ENCODE data around the gene DSCAML1.

DSCAML1 gene

GRCh38 chr11:117464778-117465177 is 332.2 kb downstream of the DSCAML1 start:
- Histone ChIP-seq H3K4me2 (ENCODE audit: low read length) (no peak overlapping the region), H3K27ac (ENCODE audit: low read depth, low read length) (no peak overlapping the region), H3K23ac (ENCODE audit: low read length) (no peak overlapping the region), H2AK5ac (ENCODE audit: low read length) (no peak overlapping the region), H2AFZ (ENCODE audit: insufficient read depth, low read length, poor library complexity) (no peak overlapping the region), H3K14ac (ENCODE audit: low read length) (no peak overlapping the region), H2BK120ac (ENCODE audit: insufficient read depth, low read length, poor library complexity) (no peak overlapping the region), H3K9me3 (ENCODE audit: insufficient read depth, low read depth, low read length) (no peaks in the 10 kb centered on the region), H2BK5ac (ENCODE audit: low read depth, low read length, poor library complexity) (no peak overlapping the region), H3K18ac (ENCODE audit: low read length) (no peak overlapping the region), H3K4me1 (ENCODE audit: control insufficient read depth in 1 of 2, insufficient read depth in 2 of 2, low read length in 2 of 2) (no peaks in the 10 kb centered on the region), H4K12ac (ENCODE audit: low read depth, low read length) (no peak overlapping the region), H2BK12ac (ENCODE audit: low read length) (no peak overlapping the region), H4K8ac (ENCODE audit: low read depth, low read length) (no peak overlapping the region), H3K79me1 (ENCODE audit: low read length) (no peaks in the 10 kb centered on the region), H3K4ac (ENCODE audit: low read depth, low read length) (no peak overlapping the region), H4K91ac (ENCODE audit: low read depth, low read length) (no peak overlapping the region), H3K27me3 (ENCODE audit: insufficient read depth, low read length) (no peaks in the 10 kb centered on the region), H3K79me2 (ENCODE audit: control insufficient read depth, insufficient read depth, low read length, poor library complexity) (no peaks in the 10 kb centered on the region), H3K4me3 (ENCODE audit: low read depth, low read length) (no peak overlapping the region), H3K36me3 (ENCODE audit: control insufficient read depth in 1 of 2, insufficient read depth in 2 of 2, low read length in 2 of 2) (no peaks in the 10 kb centered on the region), H3K9ac (ENCODE audit: low read length) (no peak overlapping the region)
- no peak for DNase-seq
- no CpG with 5 or more reads among the region's 13 CpGs for WGBS (ENCODE audit: extremely low coverage, insufficient coverage, insufficient read length)

GRCh38 chr11:117462864-117463247 is 334.2 kb downstream of the DSCAML1 start:
- no CpG with 5 or more reads among the region's 8 CpGs for WGBS (ENCODE audit: extremely low coverage, insufficient coverage, insufficient read length)
- no peaks in the 10 kb centered on the region for H3K79me1 ChIP-seq (ENCODE audit: low read length)
- no peaks in the 10 kb centered on the region for H3K9me3 ChIP-seq (ENCODE audit: insufficient read depth, low read depth, low read length)

GRCh38 chr11:117462183-117462863 is 334.7 kb downstream of the DSCAML1 start:
- Histone ChIP-seq H2BK120ac (ENCODE audit: insufficient read depth, low read length, poor library complexity) (no peak overlapping the region), H3K4me3 (ENCODE audit: low read depth, low read length) (no peak overlapping the region), H3K9me3 (ENCODE audit: insufficient read depth, low read depth, low read length) (no peaks in the 10 kb centered on the region), H3K27ac (ENCODE audit: low read depth, low read length) (no peak overlapping the region), H3K23ac (ENCODE audit: low read length) (no peak overlapping the region), H3K9ac (ENCODE audit: low read length) (no peak overlapping the region), H2BK12ac (ENCODE audit: low read length) (no peak overlapping the region), H3K14ac (ENCODE audit: low read length) (no peak overlapping the region), H3K4me1 (ENCODE audit: control insufficient read depth in 1 of 2, insufficient read depth in 2 of 2, low read length in 2 of 2) (no peaks in the 10 kb centered on the region), H3K36me3 (ENCODE audit: control insufficient read depth in 1 of 2, insufficient read depth in 2 of 2, low read length in 2 of 2) (no peaks in the 10 kb centered on the region), H3K27me3 (ENCODE audit: insufficient read depth, low read length) (no peaks in the 10 kb centered on the region), H4K8ac (ENCODE audit: low read depth, low read length) (no peak overlapping the region), H3K4ac (ENCODE audit: low read depth, low read length) (no peak overlapping the region), H4K91ac (ENCODE audit: low read depth, low read length) (no peak overlapping the region), H2AK5ac (ENCODE audit: low read length) (no peak overlapping the region), H2BK5ac (ENCODE audit: low read depth, low read length, poor library complexity) (no peak overlapping the region), H3K4me2 (ENCODE audit: low read length) (no peak overlapping the region), H2AFZ (ENCODE audit: insufficient read depth, low read length, poor library complexity) (no peak overlapping the region), H3K79me2 (ENCODE audit: control insufficient read depth, insufficient read depth, low read length, poor library complexity) (no peaks in the 10 kb centered on the region), H3K18ac (ENCODE audit: low read length) (no peak overlapping the region), H3K79me1 (ENCODE audit: low read length) (no peaks in the 10 kb centered on the region), H4K12ac (ENCODE audit: low read depth, low read length) (no peak overlapping the region)
- no CpG with 5 or more reads among the region's 18 CpGs for WGBS (ENCODE audit: extremely low coverage, insufficient coverage, insufficient read length)
- DNase-seq: no peak

More at GRCh38 chr11:117462864-117463247, 334.2 kb downstream of the DSCAML1 start:
- Histone ChIP-seq H3K4ac (ENCODE audit: low read depth, low read length) (no peak overlapping the region), H3K79me2 (ENCODE audit: control insufficient read depth, insufficient read depth, low read length, poor library complexity) (no peaks in the 10 kb centered on the region), H4K12ac (ENCODE audit: low read depth, low read length) (no peak overlapping the region), H4K91ac (ENCODE audit: low read depth, low read length) (no peak overlapping the region), H3K23ac (ENCODE audit: low read length) (no peak overlapping the region), H3K36me3 (ENCODE audit: control insufficient read depth in 1 of 2, insufficient read depth in 2 of 2, low read length in 2 of 2) (no peaks in the 10 kb centered on the region), H3K18ac (ENCODE audit: low read length) (no peak overlapping the region), H2AK5ac (ENCODE audit: low read length) (no peak overlapping the region), H3K4me2 (ENCODE audit: low read length) (no peak overlapping the region), H3K27me3 (ENCODE audit: insufficient read depth, low read length) (no peaks in the 10 kb centered on the region), H3K9ac (ENCODE audit: low read length) (no peak overlapping the region), H2BK120ac (ENCODE audit: insufficient read depth, low read length, poor library complexity) (no peak overlapping the region), H2BK12ac (ENCODE audit: low read length) (no peak overlapping the region), H3K27ac (ENCODE audit: low read depth, low read length) (no peak overlapping the region), H2BK5ac (ENCODE audit: low read depth, low read length, poor library complexity) (no peak overlapping the region), H3K4me1 (ENCODE audit: control insufficient read depth in 1 of 2, insufficient read depth in 2 of 2, low read length in 2 of 2) (no peaks in the 10 kb centered on the region), H2AFZ (ENCODE audit: insufficient read depth, low read length, poor library complexity) (no peak overlapping the region), H4K8ac (ENCODE audit: low read depth, low read length) (no peak overlapping the region), H3K4me3 (ENCODE audit: low read depth, low read length) (no peak overlapping the region), H3K14ac (ENCODE audit: low read length) (no peak overlapping the region)
- DNase-seq: no peak

- H3K79me2 ChIP-seq (ENCODE audit: control insufficient read depth, insufficient read depth, low read length, poor library complexity): no peaks in the 10 kb centered on the region
- no peak overlapping the region for H2BK5ac ChIP-seq (ENCODE audit: low read depth, low read length, poor library complexity)
- H3K23ac ChIP-seq (ENCODE audit: low read length): no peak overlapping the region
- no peak overlapping the region for H4K8ac ChIP-seq (ENCODE audit: low read depth, low read length)
- no peak overlapping the region for H3K14ac ChIP-seq (ENCODE audit: low read length)
- H4K91ac ChIP-seq (ENCODE audit: low read depth, low read length): no peak overlapping the region
- H3K18ac ChIP-seq (ENCODE audit: low read length): no peak overlapping the region
- H3K4me1 ChIP-seq (ENCODE audit: control insufficient read depth in 1 of 2, insufficient read depth in 2 of 2, low read length in 2 of 2): no peaks in the 10 kb centered on the region
- no peak overlapping the region for H2BK120ac ChIP-seq (ENCODE audit: insufficient read depth, low read length, poor library complexity)
- no peak overlapping the region for H3K27ac ChIP-seq (ENCODE audit: low read depth, low read length)
- WGBS (ENCODE audit: extremely low coverage, insufficient coverage, insufficient read length): no CpG with 5 or more reads among the region's 16 CpGs
- no peaks in the 10 kb centered on the region for H3K9me3 ChIP-seq (ENCODE audit: insufficient read depth, low read depth, low read length)
- no peak for DNase-seq
- no peaks in the 10 kb centered on the region for H3K27me3 ChIP-seq (ENCODE audit: insufficient read depth, low read length)
- H3K79me1 ChIP-seq (ENCODE audit: low read length): no peaks in the 10 kb centered on the region
- H3K4ac ChIP-seq (ENCODE audit: low read depth, low read length): no peak overlapping the region
- H3K9ac ChIP-seq (ENCODE audit: low read length): no peak overlapping the region
- H3K4me3 ChIP-seq (ENCODE audit: low read depth, low read length): no peak overlapping the region
- no peak overlapping the region for H2BK12ac ChIP-seq (ENCODE audit: low read length)
- H2AFZ ChIP-seq (ENCODE audit: insufficient read depth, low read length, poor library complexity): no peak overlapping the region
- no peaks in the 10 kb centered on the region for H3K36me3 ChIP-seq (ENCODE audit: control insufficient read depth in 1 of 2, insufficient read depth in 2 of 2, low read length in 2 of 2)
- H4K12ac ChIP-seq (ENCODE audit: low read depth, low read length): no peak overlapping the region
- H3K4me2 ChIP-seq (ENCODE audit: low read length): no peak overlapping the region
- no peak overlapping the region for H2AK5ac ChIP-seq (ENCODE audit: low read length)
These were observed 335.4 kb downstream of the DSCAML1 start for GRCh38 chr11:117461396-117462182.
